IPS-18c (cell line): ENCODE data around the gene EEF1A2.
"Not testable (repeated sequence)": the region's sequence is repeated elsewhere in the genome, so short reads cannot be mapped to it uniquely, and the experiment has no call there.

Experiments used
- H3K4me3 ChIP-seq: 2 replicates; pipeline ENCODE4 v1.7.0; 2013; ENCODE audit warnings: low read depth, mild to moderate bottlenecking, low read length, moderate library complexity; ENCODE audit not compliant: insufficient read depth
- H3K9me3 ChIP-seq: one replicate; pipeline ENCODE4 v1.6.1; 2013; ENCODE audit warnings: mild to moderate bottlenecking, low read length, moderate library complexity; ENCODE audit not compliant: control insufficient read depth, insufficient read depth

Gene EEF1A2

DNA sequence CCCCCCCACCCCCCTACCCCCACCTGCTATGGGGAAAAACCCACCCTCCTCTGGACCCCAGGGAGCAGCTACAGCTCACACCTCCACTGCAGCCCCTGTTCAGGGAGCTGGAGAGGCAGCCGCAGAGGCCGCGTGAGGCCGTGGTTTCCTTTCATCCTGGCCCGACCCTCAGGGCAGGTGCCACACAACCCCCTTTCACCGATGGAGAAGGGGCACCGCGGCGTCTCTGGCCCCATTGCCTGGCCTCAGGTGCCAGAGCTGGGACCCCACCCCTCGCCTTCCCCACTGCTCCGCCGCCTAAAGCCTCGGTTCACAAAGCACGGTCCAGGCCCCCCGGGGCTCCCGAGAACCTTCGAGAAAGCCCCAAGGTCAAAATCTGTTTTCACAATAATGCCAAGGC is 14.6 kb downstream of the EEF1A2 start:
- Histone ChIP-seq H3K9me3 (no peaks in the 10 kb centered on the region), H3K4me3 (no peak overlapping the region)

DNA sequence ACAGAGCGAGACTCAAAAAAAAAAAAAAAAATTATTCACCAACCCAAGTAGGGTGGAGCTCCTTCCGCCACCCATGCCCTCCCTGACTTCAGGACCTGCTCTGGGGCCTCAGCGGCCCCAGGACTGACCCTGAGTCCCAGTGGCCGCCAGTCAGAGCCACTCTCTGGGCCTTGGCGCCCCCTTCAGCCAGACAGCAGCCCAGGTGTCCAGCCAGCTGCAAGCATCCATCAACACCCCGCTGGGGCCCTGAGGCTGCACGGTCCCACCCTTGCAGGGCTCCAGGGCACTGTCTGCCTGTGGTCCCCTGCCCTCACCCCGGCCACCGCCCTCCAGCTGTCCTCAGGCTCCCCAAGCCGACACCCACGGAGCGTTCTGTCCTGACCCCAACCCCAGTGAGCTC is 15.0 kb downstream of the EEF1A2 start:
- H3K9me3 ChIP-seq, result no peaks in the 10 kb centered on the region
- no peak overlapping the region for H3K4me3 ChIP-seq

DNA sequence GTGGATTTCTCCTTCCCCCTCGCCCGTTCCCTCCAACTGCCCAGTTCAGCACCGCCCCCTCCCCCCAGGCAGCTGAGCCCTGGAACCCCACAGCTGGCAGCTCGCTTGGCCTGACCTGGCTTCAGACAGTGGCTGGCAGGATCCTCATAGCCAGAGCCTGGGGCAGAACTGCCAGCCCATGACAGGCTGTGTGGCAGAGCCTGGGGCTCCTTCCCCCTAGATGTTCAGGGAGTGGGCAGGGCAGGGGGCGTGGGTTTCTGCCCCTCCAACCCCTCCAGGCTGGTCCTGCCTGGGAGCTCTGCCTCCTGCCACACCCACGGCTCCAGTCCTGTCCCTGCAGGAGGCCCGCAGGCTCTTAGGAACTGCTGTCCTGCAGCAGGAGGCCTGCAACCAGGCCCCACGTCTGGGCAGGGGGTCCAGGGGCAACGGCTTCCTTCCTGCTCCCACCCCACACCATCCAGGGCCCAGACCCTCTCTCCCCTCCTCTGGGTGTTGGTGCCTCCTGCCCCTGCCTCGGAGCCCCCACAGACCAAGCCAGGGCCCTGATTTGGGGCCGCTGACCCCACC is 16.8 kb downstream of the EEF1A2 start:
- Histone ChIP-seq H3K4me3 (no peak overlapping the region), H3K9me3 (no peaks in the 10 kb centered on the region)

DNA sequence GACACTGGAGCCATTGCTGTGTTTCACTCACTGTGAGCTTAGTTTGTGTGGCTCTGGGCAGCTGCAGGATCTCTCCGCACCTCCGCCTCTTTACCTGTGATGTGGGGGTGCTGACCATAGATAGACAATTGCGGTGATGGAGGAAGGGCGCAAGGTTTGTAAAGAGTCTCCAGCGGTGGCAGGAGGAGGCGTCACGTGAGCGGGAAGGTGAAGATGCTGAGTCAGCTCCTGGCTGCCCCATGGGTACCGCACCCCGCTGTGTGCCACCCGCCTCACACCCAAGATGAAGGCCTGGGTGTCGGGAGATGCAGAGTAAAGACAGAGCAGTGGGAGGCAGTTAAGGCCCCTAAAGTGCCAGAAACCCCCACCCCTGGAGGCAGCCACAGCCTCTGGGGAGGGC is 17.4 kb downstream of the EEF1A2 start:
- Histone ChIP-seq H3K9me3 (no peaks in the 10 kb centered on the region), H3K4me3 (no peak overlapping the region)

DNA sequence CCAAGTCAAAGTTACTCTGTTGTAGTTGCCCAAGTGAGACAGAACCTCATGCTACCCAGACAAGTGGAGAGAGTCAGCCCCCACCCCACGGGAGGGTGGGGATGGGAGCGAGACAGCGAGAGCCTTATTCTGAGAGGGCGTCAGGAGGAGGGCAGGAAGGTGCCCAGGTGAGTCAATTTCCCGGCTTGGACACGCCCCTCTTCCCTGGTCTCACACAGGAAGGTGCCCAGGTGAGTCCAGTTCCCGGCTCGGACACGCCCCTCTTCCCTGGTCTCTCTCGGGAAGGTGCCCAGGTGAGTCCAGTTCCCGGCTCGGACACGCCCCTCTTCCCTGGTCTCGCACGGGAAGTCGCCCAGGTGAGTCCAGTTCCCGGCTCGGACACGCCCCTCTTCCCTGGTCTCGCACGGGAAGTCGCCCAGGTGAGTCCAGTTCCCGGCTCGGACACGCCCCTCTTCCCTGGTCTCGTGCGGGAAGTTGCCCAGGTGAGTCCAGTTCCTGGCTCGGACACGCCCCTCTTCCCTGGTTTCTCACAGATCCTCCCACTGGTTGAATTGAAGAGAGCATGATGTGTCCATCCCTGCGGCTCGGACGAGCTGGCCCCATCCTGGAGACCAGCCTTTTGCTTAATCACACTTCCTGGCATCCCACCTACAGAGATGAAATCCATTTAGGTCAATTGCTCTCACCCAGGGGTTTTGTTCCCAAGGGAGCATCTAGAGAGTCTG is 19.0 kb downstream of the EEF1A2 start:
- not testable (repeated sequence) for H3K4me3 ChIP-seq

DNA sequence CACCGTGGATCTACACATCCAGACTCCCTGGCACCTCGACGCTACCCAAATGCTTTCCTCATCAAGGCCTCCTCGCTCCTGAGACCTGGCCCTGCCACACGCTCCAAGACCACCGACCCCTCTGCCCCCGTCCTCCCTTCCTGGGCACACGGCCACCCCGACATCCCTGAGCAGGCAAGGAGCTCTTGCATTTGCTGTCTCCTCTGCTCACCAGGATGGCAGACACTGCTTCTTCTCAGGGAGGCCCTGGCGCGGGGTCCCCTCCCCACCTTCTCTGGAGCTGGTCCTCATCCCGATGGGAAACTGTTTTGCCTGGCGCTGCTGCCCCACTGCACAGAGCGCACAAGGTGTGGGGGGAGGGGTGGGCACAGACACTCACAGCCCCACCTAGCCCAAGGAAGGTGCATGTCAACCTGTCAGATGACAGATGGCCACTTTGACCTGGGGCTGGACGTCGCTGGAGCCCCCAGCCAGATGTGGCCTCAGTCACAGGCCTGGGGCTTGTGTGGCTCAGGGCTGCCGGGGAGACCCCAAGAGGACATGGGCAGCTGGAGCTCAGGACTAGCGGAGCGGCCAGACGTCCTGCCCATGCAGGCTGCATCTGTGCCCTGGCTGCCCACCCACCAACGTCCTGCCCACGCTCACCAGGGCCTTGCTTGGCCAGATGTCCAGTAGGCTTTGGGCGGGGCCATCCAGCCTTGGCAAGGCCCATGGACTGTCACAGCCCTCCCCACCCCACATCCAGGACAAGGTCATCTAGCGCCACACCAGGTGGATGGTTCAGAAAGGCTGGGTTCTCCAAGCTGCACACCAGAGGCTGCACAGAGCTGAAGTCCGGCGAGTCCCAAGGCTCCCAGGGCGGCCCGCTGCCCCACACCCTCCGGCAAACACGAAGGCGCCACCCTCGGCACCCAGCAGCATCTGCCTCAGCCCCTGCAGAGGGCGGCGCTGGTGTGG is 20.3 kb downstream of the EEF1A2 start:
- H3K4me3 ChIP-seq, result no peak overlapping the region
- H3K9me3 ChIP-seq, result no peaks in the 10 kb centered on the region

More for the DNA sequence above, 19.0 kb downstream of the EEF1A2 start:
- H3K9me3 ChIP-seq, result not testable (repeated sequence)

DNA sequence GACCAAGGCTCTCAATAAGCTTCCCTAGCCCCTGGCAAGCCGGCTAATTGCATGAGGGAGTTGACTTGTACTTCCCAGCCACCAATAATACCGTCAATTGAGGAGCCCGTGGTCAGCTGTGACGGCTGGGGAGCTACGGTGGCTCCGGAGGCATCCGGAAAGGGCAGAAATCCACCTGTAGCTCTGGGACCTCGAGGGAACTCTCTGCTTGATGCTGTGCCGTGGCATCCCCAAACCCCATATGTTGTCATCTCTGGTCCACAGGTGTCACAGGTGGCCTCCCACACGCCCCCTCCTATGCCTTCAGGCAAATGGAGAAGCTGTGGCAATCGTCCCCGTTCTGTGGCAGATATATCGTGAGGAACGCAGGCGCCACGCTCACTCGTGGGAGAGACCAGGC is 20.9 kb downstream of the EEF1A2 start:
- peaks cover 2% of the 10 kb centered on the region for H3K9me3 ChIP-seq
- no peak overlapping the region for H3K4me3 ChIP-seq

DNA sequence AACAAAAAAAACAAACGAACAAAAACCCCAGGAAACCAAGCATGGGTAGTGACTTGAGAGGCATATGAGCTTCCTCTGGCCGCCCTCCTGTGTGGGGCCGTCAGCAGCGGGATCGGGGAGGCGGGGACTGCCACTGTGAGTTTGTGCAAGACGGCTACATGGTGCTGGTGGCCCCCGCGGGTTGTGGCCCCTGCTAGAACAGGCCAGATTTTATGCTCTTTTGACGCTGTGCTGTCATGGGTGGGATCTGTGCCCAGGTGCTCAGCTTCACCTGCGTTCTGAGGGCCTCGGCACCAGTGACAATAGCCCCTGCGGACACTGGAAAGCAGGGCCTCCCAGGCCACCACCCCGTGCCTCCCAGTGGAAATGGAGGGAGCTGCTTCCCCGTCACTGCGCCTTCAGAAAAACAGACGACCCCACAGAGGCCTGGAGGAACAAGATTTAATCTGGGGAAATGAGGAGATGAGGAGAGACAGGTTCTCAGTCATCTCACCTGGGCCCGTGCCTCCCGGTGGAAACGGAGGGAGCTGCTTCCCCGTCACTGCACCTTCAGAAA is 21.7 kb downstream of the EEF1A2 start:
- peaks cover 2% of the 10 kb centered on the region for H3K9me3 ChIP-seq
- no peak overlapping the region for H3K4me3 ChIP-seq

DNA sequence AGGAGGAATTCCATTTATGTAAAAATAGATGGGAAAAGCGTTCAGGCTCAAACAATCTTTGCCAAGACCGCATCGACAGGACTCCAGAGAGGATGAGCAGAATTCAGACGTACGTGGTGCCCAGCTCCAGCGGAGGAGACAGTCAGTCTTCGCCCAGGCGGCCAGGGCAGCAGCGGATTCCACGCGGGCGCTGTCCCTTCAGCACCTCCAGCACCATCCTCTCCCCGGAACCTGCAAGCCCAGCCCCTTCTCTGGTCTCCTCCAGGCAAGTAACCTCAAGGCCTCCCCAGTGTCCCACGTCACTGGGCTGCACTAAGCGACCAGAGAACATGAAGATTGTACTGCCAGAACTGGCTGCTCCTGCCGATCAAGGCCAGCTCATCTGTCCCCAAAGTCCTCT is 23.7 kb downstream of the EEF1A2 start:
- Histone ChIP-seq H3K4me3 (no peak overlapping the region), H3K9me3 (peaks cover 2% of the 10 kb centered on the region)

DNA sequence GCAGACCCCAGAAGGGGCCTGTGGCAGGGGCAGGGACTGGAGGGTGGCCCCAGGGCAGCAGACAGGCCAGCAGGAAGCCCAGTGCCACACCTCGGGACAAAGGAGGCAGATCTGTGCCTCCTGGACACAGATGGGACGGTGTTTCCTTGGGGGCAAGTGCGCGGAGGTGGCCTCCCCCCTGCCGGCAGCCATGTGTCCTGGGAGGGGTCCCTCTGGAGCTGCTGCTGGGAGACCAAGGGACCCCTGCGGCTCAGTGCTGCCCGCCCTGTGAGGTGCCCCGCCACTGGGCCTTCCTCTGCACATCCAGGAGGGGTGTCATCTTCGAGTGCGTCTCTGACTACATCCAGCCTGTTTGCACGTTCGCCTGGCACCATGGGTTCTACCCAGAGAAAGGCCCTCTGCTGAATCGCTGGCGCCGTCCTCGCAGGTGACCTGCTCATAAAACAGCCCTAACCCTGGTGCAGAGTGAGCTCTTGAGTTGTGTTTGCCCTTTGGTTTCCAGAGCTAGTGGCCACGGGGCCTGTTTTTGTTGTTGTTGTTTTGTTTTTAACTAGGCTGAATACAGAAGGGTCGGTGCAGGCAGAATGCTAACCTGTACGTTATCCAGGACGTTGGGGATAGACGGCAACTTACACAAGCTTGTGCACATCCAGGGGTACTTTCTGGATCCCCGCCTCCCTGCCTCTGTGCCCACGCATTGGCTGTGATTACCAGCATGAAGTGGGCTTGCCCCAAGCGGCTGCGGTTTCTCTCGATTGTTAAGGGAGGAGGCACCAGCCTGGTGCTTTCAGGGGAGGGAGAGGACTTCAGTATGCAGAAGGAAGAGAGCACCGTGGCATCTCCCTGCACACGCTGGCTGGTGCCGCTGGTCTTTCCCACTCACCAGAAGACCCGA is 25.1 kb downstream of the EEF1A2 start:
- Histone ChIP-seq H3K9me3 (peaks cover 2% of the 10 kb centered on the region), H3K4me3 (no peak overlapping the region)

DNA sequence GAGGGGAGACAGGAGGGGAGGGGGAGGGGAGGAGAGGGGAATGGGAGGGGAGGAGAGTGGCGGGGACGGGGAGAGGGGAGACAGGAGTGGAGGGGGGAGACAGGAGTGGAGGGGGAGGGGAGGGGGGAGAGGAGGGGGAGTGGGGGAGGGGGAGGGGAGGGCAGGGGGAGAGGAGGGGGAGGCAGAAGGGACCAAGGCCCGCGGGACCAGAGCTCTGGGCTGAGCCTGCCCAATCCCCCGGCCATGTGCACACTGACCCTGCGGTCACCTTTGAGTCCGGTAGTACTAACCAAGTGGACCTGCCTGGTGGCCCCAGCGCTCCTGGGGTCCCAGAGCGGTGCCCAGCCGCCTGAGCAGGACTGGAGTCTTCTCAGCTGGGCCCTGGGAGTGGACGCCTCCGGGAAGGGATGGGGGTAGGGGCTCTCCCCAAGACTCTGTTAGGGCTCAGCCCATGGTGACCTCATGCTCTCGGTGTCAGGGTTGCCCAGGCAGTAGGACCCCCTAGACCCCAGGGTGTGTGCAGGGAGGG is 26.0 kb downstream of the EEF1A2 start:
- Histone ChIP-seq H3K4me3 (no peak overlapping the region), H3K9me3 (peaks cover 2% of the 10 kb centered on the region)

DNA sequence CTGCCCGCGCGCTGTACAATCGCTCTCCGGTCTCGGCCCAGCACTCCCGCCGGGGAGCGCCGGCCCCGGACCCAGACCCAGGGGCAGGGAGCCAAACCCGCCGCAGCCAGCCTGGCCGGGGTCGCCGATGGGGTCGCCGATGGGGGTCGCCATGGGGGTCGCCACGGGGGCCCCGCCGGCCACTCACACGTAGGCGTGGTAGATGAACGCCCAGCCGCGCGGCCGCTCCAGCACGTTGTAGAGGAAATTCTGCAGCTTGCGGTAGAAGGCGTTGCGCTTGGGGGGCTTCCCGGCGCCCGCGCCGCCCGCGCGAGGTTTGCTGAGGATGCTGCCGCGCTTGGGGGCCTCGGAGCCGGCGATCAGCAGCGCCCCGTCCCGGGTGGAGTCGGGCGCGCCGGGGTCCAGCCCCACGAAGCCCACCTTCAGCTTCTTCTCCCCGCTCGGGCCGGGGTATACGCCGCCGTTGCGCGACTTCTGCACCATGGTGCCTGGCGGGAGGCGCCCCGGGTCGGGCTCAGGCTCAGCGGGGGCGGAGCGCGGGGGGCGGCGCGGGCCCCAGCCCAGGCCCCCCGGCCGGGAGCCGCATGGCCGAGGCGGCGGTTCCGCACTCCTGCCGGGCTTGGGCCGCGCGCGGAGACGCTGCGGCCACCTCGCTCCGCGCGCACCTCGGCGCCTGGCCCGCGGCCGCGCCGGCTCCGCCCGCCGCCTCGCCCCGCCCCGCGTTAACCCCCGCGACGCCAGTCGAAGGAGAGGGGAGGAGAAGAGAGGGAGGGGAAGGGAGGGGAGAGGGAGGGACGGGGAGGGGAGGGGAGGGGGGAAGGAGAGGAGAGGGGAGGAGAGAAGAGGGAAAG is 26.7 kb downstream of the EEF1A2 start, which contains the start of gene KCNQ2:
TSS of gene KCNQ2 (minus strand) at position 675 of the 851 bp plus-strand sequence. CDS start at position 483, 192 bp downstream.
- H3K9me3 ChIP-seq, result peaks cover 2% of the 10 kb centered on the region
- peak within 1 kb of the TSS; percentile 76 for H3K4me3 ChIP-seq

DNA sequence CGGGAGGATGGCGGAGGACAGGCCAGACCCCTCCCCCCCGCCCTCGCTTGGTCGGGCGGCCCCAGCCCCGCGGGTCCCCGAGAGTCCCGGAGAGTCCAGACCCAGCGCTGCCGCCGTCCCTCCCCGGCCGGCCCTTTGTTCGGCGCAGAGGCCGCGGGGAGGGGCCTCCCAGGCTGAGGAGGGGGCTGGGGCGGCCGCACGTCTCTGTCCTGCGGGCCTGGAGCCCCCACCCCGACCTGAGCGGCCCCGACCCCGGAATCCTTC is 27.2 kb downstream of the EEF1A2 start:
- H3K9me3 ChIP-seq, result peaks cover 2% of the 10 kb centered on the region
- H3K4me3 ChIP-seq, result peak overlapping the region; percentile 76

DNA sequence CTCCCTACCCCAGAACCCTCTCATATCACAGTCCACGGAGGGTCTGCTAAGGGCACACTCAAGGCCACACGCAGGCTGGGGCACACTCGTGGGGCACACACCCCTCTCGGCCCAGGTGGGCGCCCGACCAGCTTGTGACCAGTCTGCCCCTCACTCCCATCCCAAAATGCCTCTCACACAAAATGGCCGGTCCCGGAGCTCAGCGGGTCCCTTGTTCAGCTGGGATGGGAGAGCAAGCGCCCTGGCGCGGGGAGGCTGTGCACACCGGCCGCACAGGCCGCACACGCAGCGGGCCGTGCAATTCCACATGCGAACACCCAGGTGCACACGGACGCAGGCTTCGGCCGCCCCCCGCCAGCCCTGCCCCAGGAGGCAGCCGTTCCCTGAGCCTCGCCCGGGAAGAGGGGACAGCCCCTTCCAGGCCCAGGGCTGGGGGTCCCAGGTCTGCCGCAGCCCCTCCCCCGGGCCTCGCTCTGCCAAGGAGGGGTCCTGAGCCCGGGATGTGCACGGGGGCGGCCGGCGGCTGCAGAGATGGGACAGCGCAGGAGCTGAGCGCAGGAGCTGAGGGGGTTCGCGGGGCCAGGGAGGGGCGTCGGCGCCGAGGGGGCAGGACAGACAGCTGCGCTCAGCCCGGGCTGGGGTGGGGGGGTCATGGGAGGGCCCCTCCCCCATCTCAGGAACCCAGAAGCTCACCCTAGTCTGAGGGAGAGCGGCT is 27.7 kb downstream of the EEF1A2 start:
- peak overlapping the region; percentile 76 for H3K4me3 ChIP-seq
- peaks cover 2% of the 10 kb centered on the region for H3K9me3 ChIP-seq

DNA sequence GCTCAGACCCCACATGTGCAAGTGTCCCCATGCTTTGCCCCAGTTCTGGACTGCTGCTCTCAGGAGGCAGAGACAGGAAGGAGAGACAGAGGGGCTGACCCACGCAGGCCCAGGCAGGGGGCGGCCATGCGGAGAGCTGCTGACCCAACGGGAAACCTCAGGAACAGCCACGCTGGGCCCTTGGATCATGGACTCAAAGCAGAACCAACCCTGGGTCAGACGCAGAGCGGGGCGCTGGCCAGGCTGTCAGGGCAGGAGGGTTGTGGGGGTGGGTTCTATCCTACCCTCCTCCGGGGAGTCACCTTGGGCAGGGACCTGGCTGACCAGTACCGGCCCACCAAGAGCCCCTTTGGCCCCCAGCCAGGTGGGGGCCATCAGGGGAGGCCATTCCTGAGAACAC is 28.5 kb downstream of the EEF1A2 start:
- peak overlapping the region; percentile 76 for H3K4me3 ChIP-seq
- H3K9me3 ChIP-seq, result peaks cover 2% of the 10 kb centered on the region
